GM21723 (cell line): ENCODE data around the gene OR5H2.

Experiments used
- ATAC-seq: cut with Tn5 transposase; IDR thresholded peaks from one replicate; pipeline ENCODE4 v1.9.1; 2021; ENCODE audit warnings: mild to moderate bottlenecking, moderate library complexity; ENCODE audit not compliant: unreplicated experiment

The OR5H2 gene

GRCh38 chr3:98329392-98330124 is 47.3 kb downstream of the OR5H2 start:
- peak; percentile 77 for ATAC-seq

- ATAC-seq = no peak
Measured at GRCh38 chr3:98331329-98331728, 49.0 kb downstream of the OR5H2 start.
